ENCODE data around the gene PDAP1.
"Not testable (repeated sequence)": the region's sequence is repeated elsewhere in the genome, so short reads cannot be mapped to it uniquely, and the experiment has no call there.

PDAP1 gene

DNA sequence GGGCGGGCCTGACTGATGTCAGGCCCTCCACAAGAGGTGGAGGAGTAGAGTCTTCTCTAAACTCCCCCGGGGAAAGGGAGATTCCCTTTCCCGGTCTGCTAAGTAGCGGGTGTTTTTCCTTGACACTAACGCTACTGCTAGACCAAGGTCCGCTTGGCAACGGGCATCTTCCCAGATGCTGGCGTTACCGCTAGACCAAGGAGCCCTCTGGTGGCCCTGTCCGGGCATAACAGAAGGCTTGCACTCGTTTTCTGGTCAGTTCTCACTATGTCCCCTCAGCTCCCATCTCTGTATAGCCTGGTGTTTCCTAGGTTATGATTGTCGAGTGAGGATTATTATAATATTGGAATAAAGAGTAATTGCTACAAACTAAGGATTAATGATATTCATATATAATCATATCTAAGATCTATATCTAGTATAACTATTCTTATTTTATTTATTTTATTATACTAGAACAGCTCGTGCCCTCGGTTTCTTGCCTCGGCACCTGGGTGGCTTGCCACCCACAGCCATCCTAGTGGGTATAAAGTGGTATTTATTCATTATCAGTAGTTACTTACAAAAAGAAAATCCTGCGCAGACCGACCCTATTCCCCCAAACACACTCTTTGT, 7.2 kb upstream of the PDAP1 start:
- H3K27ac ChIP-seq (ENCODE audit: low read length) = not testable (repeated sequence)
- TF ChIP-seq, protein P1, sequence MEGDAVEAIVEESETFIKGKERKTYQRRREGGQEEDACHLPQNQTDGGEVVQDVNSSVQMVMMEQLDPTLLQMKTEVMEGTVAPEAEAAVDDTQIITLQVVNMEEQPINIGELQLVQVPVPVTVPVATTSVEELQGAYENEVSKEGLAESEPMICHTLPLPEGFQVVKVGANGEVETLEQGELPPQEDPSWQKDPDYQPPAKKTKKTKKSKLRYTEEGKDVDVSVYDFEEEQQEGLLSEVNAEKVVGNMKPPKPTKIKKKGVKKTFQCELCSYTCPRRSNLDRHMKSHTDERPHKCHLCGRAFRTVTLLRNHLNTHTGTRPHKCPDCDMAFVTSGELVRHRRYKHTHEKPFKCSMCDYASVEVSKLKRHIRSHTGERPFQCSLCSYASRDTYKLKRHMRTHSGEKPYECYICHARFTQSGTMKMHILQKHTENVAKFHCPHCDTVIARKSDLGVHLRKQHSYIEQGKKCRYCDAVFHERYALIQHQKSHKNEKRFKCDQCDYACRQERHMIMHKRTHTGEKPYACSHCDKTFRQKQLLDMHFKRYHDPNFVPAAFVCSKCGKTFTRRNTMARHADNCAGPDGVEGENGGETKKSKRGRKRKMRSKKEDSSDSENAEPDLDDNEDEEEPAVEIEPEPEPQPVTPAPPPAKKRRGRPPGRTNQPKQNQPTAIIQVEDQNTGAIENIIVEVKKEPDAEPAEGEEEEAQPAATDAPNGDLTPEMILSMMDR (IDR thresholded peaks at IDR 0.05; ENCODE audit: low read depth, low read length) = peak; percentile 37

DNA sequence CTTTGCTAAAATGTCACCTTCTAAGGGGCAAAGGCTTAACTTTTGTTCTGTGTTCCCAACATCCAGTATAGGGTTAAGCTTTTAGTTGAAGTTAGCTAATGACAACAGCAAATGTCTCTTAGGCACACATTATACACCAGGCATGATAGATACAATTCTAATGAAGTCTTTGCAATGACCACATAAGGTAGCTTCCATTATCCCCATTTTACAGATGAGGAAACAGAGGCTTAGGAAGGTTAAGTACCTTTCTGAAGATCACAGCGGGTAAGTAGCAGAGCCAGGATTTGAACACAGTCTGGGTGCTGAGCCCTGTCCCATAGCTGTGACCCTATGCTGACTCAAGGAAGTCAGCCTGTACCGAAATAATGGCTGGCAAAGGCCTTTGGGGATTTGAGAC, 2.2 kb upstream of the PDAP1 start:
- H3K27me3 ChIP-seq (ENCODE audit: low read depth, low read length) = no peaks in the 10 kb centered on the region
- TF ChIP-seq EZH2phosphoT487 (IDR thresholded peaks at IDR 0.05; ENCODE audit: low read depth) = no peak
- TF ChIP-seq, protein P1 (IDR thresholded peaks at IDR 0.05; ENCODE audit: low read depth, low read length) = no peak
- peaks cover 13% of the 10 kb centered on the region for H4K20me1 ChIP-seq (ENCODE audit: insufficient read depth, low read length)
- H3K79me2 ChIP-seq (ENCODE audit: low read length) = peaks cover 60% of the 10 kb centered on the region
- H3K4me1 ChIP-seq (ENCODE audit: low read length) = peaks cover 17% of the 10 kb centered on the region
- no peak overlapping the region for H3K4me3 ChIP-seq (ENCODE audit: low read length)
- H3K4me2 ChIP-seq (ENCODE audit: low read length) = no peak overlapping the region
- no peak overlapping the region for H2AFZ ChIP-seq (ENCODE audit: low read depth, low read length)
- no peak overlapping the region for H3K9ac ChIP-seq (ENCODE audit: low read length)
- no peaks in the 10 kb centered on the region for H3K9me3 ChIP-seq (ENCODE audit: insufficient read depth, low read length)
- H3K36me3 ChIP-seq (replicated peaks; ENCODE audit: low read depth, low read length) = peaks cover 19% of the 10 kb centered on the region
- H3K27ac ChIP-seq (ENCODE audit: low read length) = no peak overlapping the region

More for the DNA sequence above, 7.2 kb upstream of the PDAP1 start:
- H2AFZ ChIP-seq (ENCODE audit: low read depth, low read length); H3K4me3 ChIP-seq (ENCODE audit: low read length); H3K4me1 ChIP-seq (ENCODE audit: low read length); H3K4me2 ChIP-seq (ENCODE audit: low read length); H3K27me3 ChIP-seq (ENCODE audit: low read depth, low read length); H4K20me1 ChIP-seq (ENCODE audit: insufficient read depth, low read length); H3K9ac ChIP-seq (ENCODE audit: low read length); H3K9me3 ChIP-seq (ENCODE audit: insufficient read depth, low read length): not testable (repeated sequence)
- Histone ChIP-seq H3K36me3 (replicated peaks; ENCODE audit: low read depth, low read length) (peaks cover 53% of the 10 kb centered on the region), H3K79me2 (ENCODE audit: low read length) (peaks cover 18% of the 10 kb centered on the region)

DNA sequence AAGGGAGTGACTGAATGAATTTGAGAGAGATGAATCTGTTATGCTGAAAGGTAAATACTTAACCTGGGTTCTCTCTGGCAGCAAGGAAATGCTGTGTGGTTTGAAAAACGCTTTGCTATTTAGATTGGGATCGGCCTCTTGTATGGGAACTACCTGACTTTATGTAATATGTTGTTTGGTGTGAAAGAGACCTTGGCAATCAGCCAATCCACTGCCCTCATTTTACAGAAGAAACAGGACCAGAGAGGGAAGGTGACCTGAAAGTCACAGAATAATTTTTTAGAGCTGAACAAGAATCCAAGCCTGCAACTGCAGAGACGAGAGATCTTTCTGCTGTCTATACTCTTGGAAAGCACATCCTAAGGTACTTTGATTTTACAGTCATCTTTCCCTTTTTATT, 1.4 kb upstream of the PDAP1 start:
- Histone ChIP-seq H3K79me2 (ENCODE audit: low read length) (peaks cover 68% of the 10 kb centered on the region), H3K4me3 (ENCODE audit: low read length) (peak overlapping the region; percentile 91), H3K27ac (ENCODE audit: low read length) (no peak overlapping the region), H3K4me1 (ENCODE audit: low read length) (peaks cover 17% of the 10 kb centered on the region), H3K36me3 (replicated peaks; ENCODE audit: low read depth, low read length) (peaks cover 21% of the 10 kb centered on the region), H4K20me1 (ENCODE audit: insufficient read depth, low read length) (peaks cover 17% of the 10 kb centered on the region), H3K9me3 (ENCODE audit: insufficient read depth, low read length) (no peaks in the 10 kb centered on the region), H2AFZ (ENCODE audit: low read depth, low read length) (no peak overlapping the region), H3K9ac (ENCODE audit: low read length) (peak overlapping the region; percentile 99), H3K27me3 (ENCODE audit: low read depth, low read length) (no peaks in the 10 kb centered on the region), H3K4me2 (ENCODE audit: low read length) (peak overlapping the region; percentile 96)
- no peak for TF ChIP-seq EZH2phosphoT487 (IDR thresholded peaks at IDR 0.05; ENCODE audit: low read depth)
- TF ChIP-seq, protein P1 (IDR thresholded peaks at IDR 0.05; ENCODE audit: low read depth, low read length) = no peak

DNA sequence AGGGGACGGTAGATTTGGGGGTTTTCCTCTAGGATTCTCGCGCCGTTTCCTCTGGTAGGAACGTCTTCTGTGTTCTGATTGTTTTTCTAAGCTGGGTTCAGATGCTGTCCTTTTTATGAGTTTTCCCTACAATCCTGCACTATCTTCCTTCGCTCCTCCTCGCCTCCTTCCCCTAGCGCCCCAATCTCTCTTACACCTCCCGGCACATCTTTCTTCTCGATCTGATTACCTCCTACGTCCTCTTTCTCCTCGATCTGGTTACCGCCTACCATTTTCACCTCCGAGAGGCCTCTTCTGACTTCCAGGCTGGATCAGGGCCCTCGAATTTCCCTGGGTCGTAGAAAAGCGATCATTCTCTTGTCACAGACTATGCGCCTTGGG, 785 bp upstream of the PDAP1 start:
- H3K4me3 ChIP-seq (ENCODE audit: low read length) = peak overlapping the region; percentile 91
- H3K36me3 ChIP-seq (replicated peaks; ENCODE audit: low read depth, low read length) = peaks cover 28% of the 10 kb centered on the region
- H2AFZ ChIP-seq (ENCODE audit: low read depth, low read length) = peak overlapping the region; percentile 39; the same call in 1 of the 2 replicates

More for the DNA sequence above, 785 bp upstream of the PDAP1 start:
- Histone ChIP-seq H3K9ac (ENCODE audit: low read length) (peak overlapping the region; percentile 99), H3K27me3 (ENCODE audit: low read depth, low read length) (no peaks in the 10 kb centered on the region), H3K4me1 (ENCODE audit: low read length) (peaks cover 17% of the 10 kb centered on the region), H3K4me2 (ENCODE audit: low read length) (peak overlapping the region; percentile 96), H3K27ac (ENCODE audit: low read length) (peak overlapping the region; percentile 84), H3K79me2 (ENCODE audit: low read length) (peaks cover 74% of the 10 kb centered on the region), H4K20me1 (ENCODE audit: insufficient read depth, low read length) (peaks cover 21% of the 10 kb centered on the region), H3K9me3 (ENCODE audit: insufficient read depth, low read length) (no peaks in the 10 kb centered on the region)
- no peak for TF ChIP-seq EZH2phosphoT487 (IDR thresholded peaks at IDR 0.05; ENCODE audit: low read depth)
- TF ChIP-seq, protein P1 (IDR thresholded peaks at IDR 0.05; ENCODE audit: low read depth, low read length) = no peak

Data from OCI-LY3 (cell line).